ENCODE measurements around the gene PRICKLE2. TPM values are rescaled to one million over a fixed set of nuclear protein-coding genes. Genes with fewer than 3 reads are reported as not detected.

Gene PRICKLE2
- total RNA-seq, 4 donors from 2014 or later, result 26.2 to 87.3 (median 47.9) TPM

- intact Hi-C loops (cut with DNase I; ENCODE audit: low total_unique reads), result no loop called here
- H3K27ac ChIP-seq, result no peak overlapping the region
Measured at GRCh38 chr3:64086479-64087252, 138.6 kb downstream of the PRICKLE2 start.

GRCh38 chr3:64084640-64085039 lies 140.6 kb downstream of the PRICKLE2 start:
- Histone ChIP-seq H3K9me3 (no peaks in the 10 kb centered on the region), H3K4me1 (no peaks in the 10 kb centered on the region), H3K4me3 (no peak overlapping the region), H3K27me3 (no peaks in the 10 kb centered on the region), H3K36me3 (no peaks in the 10 kb centered on the region), H3K27ac (no peak overlapping the region)
- DNase-seq, result no peak
- intact Hi-C loops (cut with DNase I; ENCODE audit: low total_unique reads), result no loop called here
- TF ChIP-seq CTCF (IDR thresholded peaks at IDR 0.05) (no peak), POLR2A (IDR thresholded peaks at IDR 0.05) (no peak)

More at GRCh38 chr3:64086479-64087252, 138.6 kb downstream of the PRICKLE2 start:
- DNase-seq, result no peak
- no peaks in the 10 kb centered on the region for H3K36me3 ChIP-seq
- no peaks in the 10 kb centered on the region for H3K27me3 ChIP-seq
- no peak overlapping the region for H3K4me3 ChIP-seq
- no peak for TF ChIP-seq CTCF (IDR thresholded peaks at IDR 0.05)
- TF ChIP-seq POLR2A (IDR thresholded peaks at IDR 0.05), result no peak
- no peaks in the 10 kb centered on the region for H3K4me1 ChIP-seq
- no peaks in the 10 kb centered on the region for H3K9me3 ChIP-seq

GRCh38 chr3:64083575-64083974 lies 141.7 kb downstream of the PRICKLE2 start:
- no peaks in the 10 kb centered on the region for H3K9me3 ChIP-seq
- H3K27ac ChIP-seq, result peak overlapping the region; percentile 77 to 79
- no peaks in the 10 kb centered on the region for H3K27me3 ChIP-seq
- no peaks in the 10 kb centered on the region for H3K36me3 ChIP-seq
- intact Hi-C loops (cut with DNase I; ENCODE audit: low total_unique reads), result no loop called here
- H3K4me1 ChIP-seq, result no peaks in the 10 kb centered on the region
- no peak for DNase-seq
- no peak for TF ChIP-seq POLR2A (IDR thresholded peaks at IDR 0.05)
- no peak for TF ChIP-seq CTCF (IDR thresholded peaks at IDR 0.05)
- no peak overlapping the region for H3K4me3 ChIP-seq

- Histone ChIP-seq H3K27me3 (no peaks in the 10 kb centered on the region), H3K4me1 (no peaks in the 10 kb centered on the region), H3K27ac (peak overlapping the region; percentile 77 to 79), H3K4me3 (no peak overlapping the region), H3K36me3 (no peaks in the 10 kb centered on the region), H3K9me3 (no peaks in the 10 kb centered on the region)
- TF ChIP-seq POLR2A (IDR thresholded peaks at IDR 0.05) (no peak), CTCF (IDR thresholded peaks at IDR 0.05) (no peak)
- intact Hi-C loops (cut with DNase I; ENCODE audit: low total_unique reads), result no loop called here
- DNase-seq, result peak; percentile 32 to 65
Measured at GRCh38 chr3:64082961-64083541, 142.2 kb downstream of the PRICKLE2 start.

GRCh38 chr3:64082411-64082810 lies 142.9 kb downstream of the PRICKLE2 start:
- no peaks in the 10 kb centered on the region for H3K27me3 ChIP-seq
- no peak overlapping the region for H3K4me3 ChIP-seq
- H3K4me1 ChIP-seq, result no peaks in the 10 kb centered on the region
- TF ChIP-seq POLR2A (IDR thresholded peaks at IDR 0.05), result no peak
- TF ChIP-seq CTCF (IDR thresholded peaks at IDR 0.05), result no peak
- H3K27ac ChIP-seq, result peak overlapping the region; percentile 77 to 79
- H3K36me3 ChIP-seq, result no peaks in the 10 kb centered on the region
- intact Hi-C loops (cut with DNase I; ENCODE audit: low total_unique reads), result no loop called here
- no peak for DNase-seq
- H3K9me3 ChIP-seq, result no peaks in the 10 kb centered on the region
